BLaER1 treated with 17β-estradiol and CSF1 and Interleukin-3, amounts not matched to agents 10 nM and 100 nM (cell line): ENCODE results near the gene DDX23.
A peak's percentile ranks its signal among the peaks of the same experiment; 100 is the strongest.

Experiments used
- H3K27ac ChIP-seq, 11 experiments: shearing (Covaris generic); formaldehyde crosslinking; 2 replicates each; pipeline ENCODE4 v1.8.1; 2022
- H3K27me3 ChIP-seq, 11 experiments: shearing (Covaris generic); formaldehyde crosslinking; 2 replicates each; pipeline ENCODE4 v1.8.1; 2022
- H3K36me3 ChIP-seq, 11 experiments: shearing (Covaris generic); formaldehyde crosslinking; 2 replicates each; pipeline ENCODE4 v1.8.1; 2022
- H3K4me1 ChIP-seq, 10 experiments: shearing (Covaris generic); formaldehyde crosslinking; 2 replicates each; pipeline ENCODE4 v1.8.1; 2022
- H3K4me2 ChIP-seq, 11 experiments: shearing (Covaris generic); formaldehyde crosslinking; 2 replicates each; pipeline ENCODE4 v1.8.1; 2022
- H3K4me3 ChIP-seq, 10 experiments: shearing (Covaris generic); formaldehyde crosslinking; 2 replicates each; pipeline ENCODE4 v1.8.1; 2022
- H3K9ac ChIP-seq, 11 experiments: shearing (Covaris generic); formaldehyde crosslinking; 2 replicates each; pipeline ENCODE4 v1.8.1; 2022
- H3K9me3 ChIP-seq, 11 experiments: shearing (Covaris generic); formaldehyde crosslinking; replicated peaks in 1 of 11; 2 replicates each; pipeline ENCODE4 v1.8.1; 2022
- H4K20me1 ChIP-seq, 11 experiments: shearing (Covaris generic); formaldehyde crosslinking; 2 replicates each; pipeline ENCODE4 v1.8.1; 2022
- Cebpa-rat ChIP-seq, 11 experiments: shearing (Covaris generic); IDR thresholded peaks; 2 replicates each; pipeline ENCODE4 v1.8.1; 2022

DDX23 gene

GRCh38 chr12:48851883-48852733 is at the start of gene DDX23:
DDX23 (minus strand) TSS chr12:48852163; CDS start chr12:48845782, 6,381 bp downstream.
- H3K27me3 ChIP-seq: no peaks in the 10 kb centered on the region
- peak within 1 kb of the TSS; percentile 83 to 96 (median 94) for H3K4me2 ChIP-seq
- H3K36me3 ChIP-seq: peaks cover 7 to 41% (median 29%) of the 10 kb centered on the region in 11 experiments; a peak in 20 of 22 replicates
- no peaks in the 10 kb centered on the region for H3K9me3 ChIP-seq
- peak within 1 kb of the TSS; percentile 84 to 99 (median 96) for H3K27ac ChIP-seq
- H3K4me1 ChIP-seq: peaks cover 22 to 33% (median 29%) of the 10 kb centered on the region in 10 experiments
- H4K20me1 ChIP-seq: peaks cover 10 to 35% (median 28%) of the 10 kb centered on the region in 11 experiments; a peak in 18 of 22 replicates
- no peak for TF ChIP-seq Cebpa-rat (IDR thresholded peaks at IDR 0.05)
- peak within 1 kb of the TSS; percentile 83 to 99 (median 92) for H3K4me3 ChIP-seq
- H3K9ac ChIP-seq: peak within 1 kb of the TSS; percentile 86 to 100 (median 96)

GRCh38 chr12:48901278-48901677 is 49.3 kb upstream of the DDX23 start:
- no peak overlapping the region for H3K9ac ChIP-seq
- no peaks in the 10 kb centered on the region for H3K36me3 ChIP-seq
- H3K4me2 ChIP-seq: peak overlapping the region in 1 of 11 experiments; percentile 10; a peak in 1 of 22 replicates
- no peak overlapping the region for H3K27ac ChIP-seq
- TF ChIP-seq Cebpa-rat (IDR thresholded peaks at IDR 0.05): no peak
- H3K9me3 ChIP-seq: no peaks in the 10 kb centered on the region
- H3K27me3 ChIP-seq: no peaks in the 10 kb centered on the region; a peak in 1 of 22 replicates
- no peaks in the 10 kb centered on the region for H4K20me1 ChIP-seq
- H3K4me3 ChIP-seq: no peak overlapping the region
- peaks cover 16 to 27% (median 20%) of the 10 kb centered on the region in 10 experiments for H3K4me1 ChIP-seq

- H3K9ac ChIP-seq: no peak overlapping the region
- no peak overlapping the region for H3K4me3 ChIP-seq
- H3K4me1 ChIP-seq: peaks cover 15 to 27% (median 20%) of the 10 kb centered on the region in 10 experiments
- H4K20me1 ChIP-seq: no peaks in the 10 kb centered on the region
- H3K27me3 ChIP-seq: no peaks in the 10 kb centered on the region; a peak in 1 of 22 replicates
- no peaks in the 10 kb centered on the region for H3K36me3 ChIP-seq
- TF ChIP-seq Cebpa-rat (IDR thresholded peaks at IDR 0.05): no peak
- no peaks in the 10 kb centered on the region for H3K9me3 ChIP-seq
- no peak overlapping the region for H3K27ac ChIP-seq
- no peak overlapping the region for H3K4me2 ChIP-seq
Observed at GRCh38 chr12:48899651-48900050, 47.7 kb upstream of the DDX23 start.

- Histone ChIP-seq H3K36me3 (no peaks in the 10 kb centered on the region), H3K27ac (no peak overlapping the region), H3K4me3 (no peak overlapping the region), H3K9me3 (no peaks in the 10 kb centered on the region), H3K9ac (no peak overlapping the region), H3K27me3 (peaks cover 9 to 19% (median 12%) of the 10 kb centered on the region in 11 experiments; a peak in 21 of 22 replicates), H4K20me1 (no peaks in the 10 kb centered on the region), H3K4me2 (no peak overlapping the region), H3K4me1 (peaks cover 0 to 14% (median 6%) of the 10 kb centered on the region in 10 experiments; a peak in 8 of 20 replicates)
- TF ChIP-seq Cebpa-rat (IDR thresholded peaks at IDR 0.05): no peak
Observed at GRCh38 chr12:48894271-48894670, 42.3 kb upstream of the DDX23 start.

- TF ChIP-seq Cebpa-rat (IDR thresholded peaks at IDR 0.05): no peak
- no peak overlapping the region for H3K27ac ChIP-seq
Observed at GRCh38 chr12:48890657-48891418, 38.9 kb upstream of the DDX23 start.

GRCh38 chr12:48889679-48890078 is 37.7 kb upstream of the DDX23 start:
- peaks cover 0 to 14% (median 6%) of the 10 kb centered on the region in 10 experiments; a peak in 8 of 20 replicates for H3K4me1 ChIP-seq
- H3K9me3 ChIP-seq: no peaks in the 10 kb centered on the region
- no peak overlapping the region for H3K4me3 ChIP-seq
- H3K36me3 ChIP-seq: no peaks in the 10 kb centered on the region
- H3K9ac ChIP-seq: no peak overlapping the region
- no peak overlapping the region for H3K4me2 ChIP-seq
- TF ChIP-seq Cebpa-rat (IDR thresholded peaks at IDR 0.05): no peak
- peaks cover 9 to 19% (median 12%) of the 10 kb centered on the region in 11 experiments; a peak in 21 of 22 replicates for H3K27me3 ChIP-seq
- no peak overlapping the region for H3K27ac ChIP-seq
- H4K20me1 ChIP-seq: no peaks in the 10 kb centered on the region

More at GRCh38 chr12:48890657-48891418, 38.9 kb upstream of the DDX23 start:
- no peaks in the 10 kb centered on the region for H4K20me1 ChIP-seq
- no peaks in the 10 kb centered on the region for H3K9me3 ChIP-seq
- H3K9ac ChIP-seq: peak overlapping the region in 5 of 11 experiments; percentile 16 to 28 (median 25); a peak in 4 of 22 replicates
- peaks cover 9 to 19% (median 12%) of the 10 kb centered on the region in 11 experiments; a peak in 21 of 22 replicates for H3K27me3 ChIP-seq
- H3K4me1 ChIP-seq: peaks cover 0 to 14% (median 6%) of the 10 kb centered on the region in 10 experiments; a peak in 8 of 20 replicates
- no peaks in the 10 kb centered on the region for H3K36me3 ChIP-seq
- no peak overlapping the region for H3K4me3 ChIP-seq
- H3K4me2 ChIP-seq: peak overlapping the region in 10 of 11 experiments; percentile 10 to 69 (median 46); a peak in 14 of 22 replicates

GRCh38 chr12:48883305-48884161 is 31.6 kb upstream of the DDX23 start:
- H3K4me3 ChIP-seq: no peak overlapping the region
- H3K4me1 ChIP-seq: peaks cover 7 to 10% (median 9%) of the 10 kb centered on the region in 10 experiments; a peak in 19 of 20 replicates
- peaks cover 9 to 36% (median 30%) of the 10 kb centered on the region in 11 experiments; a peak in 17 of 22 replicates for H3K27me3 ChIP-seq
- H3K9ac ChIP-seq: no peak overlapping the region
- no peak for TF ChIP-seq Cebpa-rat (IDR thresholded peaks at IDR 0.05)
- no peaks in the 10 kb centered on the region for H3K9me3 ChIP-seq
- no peaks in the 10 kb centered on the region for H4K20me1 ChIP-seq
- H3K36me3 ChIP-seq: no peaks in the 10 kb centered on the region
- H3K4me2 ChIP-seq: no peak overlapping the region
- H3K27ac ChIP-seq: no peak overlapping the region

- H3K36me3 ChIP-seq: no peaks in the 10 kb centered on the region
Observed at GRCh38 chr12:48882972-48883304, 31.0 kb upstream of the DDX23 start.

More at GRCh38 chr12:48882972-48883304, 31.0 kb upstream of the DDX23 start:
- no peak overlapping the region for H3K27ac ChIP-seq
- H3K9ac ChIP-seq: no peak overlapping the region
- H3K27me3 ChIP-seq: peaks cover 9 to 36% (median 30%) of the 10 kb centered on the region in 11 experiments; a peak in 17 of 22 replicates
- no peaks in the 10 kb centered on the region for H3K9me3 ChIP-seq
- H3K4me3 ChIP-seq: no peak overlapping the region
- no peak overlapping the region; a peak in 1 of 22 replicates for H3K4me2 ChIP-seq
- no peak for TF ChIP-seq Cebpa-rat (IDR thresholded peaks at IDR 0.05)
- H4K20me1 ChIP-seq: no peaks in the 10 kb centered on the region
- peaks cover 7 to 10% (median 9%) of the 10 kb centered on the region in 10 experiments; a peak in 19 of 20 replicates for H3K4me1 ChIP-seq
